SK-N-SH (cell line): Measurements from ENCODE around the gene IFNA6.

Experiments used
- CHD2 ChIP-seq: fragments of 150-350 bp; IDR thresholded peaks from 2 replicates; pipeline ENCODE4 v1.6.1; 2018; ENCODE audit warnings: low read length; ENCODE audit not compliant: partially characterized antibody
- NFIC ChIP-seq: IDR thresholded peaks from 2 replicates; pipeline ENCODE4 v1.4.0; 2012; ENCODE audit warnings: borderline replicate concordance
- NRF1 ChIP-seq: IDR thresholded peaks from 2 replicates; pipeline ENCODE4 v1.6.1; 2012; ENCODE audit warnings: low read depth, mild to moderate bottlenecking, low read length
- RAD21 ChIP-seq: IDR thresholded peaks from 2 replicates; pipeline ENCODE4 v1.6.1; 2012; ENCODE audit warnings: mild to moderate bottlenecking, low read length
- SMC3 ChIP-seq: IDR thresholded peaks from 2 replicates; pipeline ENCODE4 v1.6.1; 2012; ENCODE audit warnings: low read depth, low read length, improper control_type of control experiment
- TF ChIP-seq, protein P1 (sequence below): IDR thresholded peaks from 2 replicates; pipeline ENCODE4 v1.4.0; 2012; ENCODE audit warnings: low read depth, borderline replicate concordance
- TF ChIP-seq, protein P2 (sequence below): fragments of 200-600 bp; sonication (generic); IDR thresholded peaks from 2 replicates; pipeline ENCODE4 v1.6.1; 2017; ENCODE audit warnings: antibody characterized with exemption, mild to moderate bottlenecking, moderate library complexity

DNA sequence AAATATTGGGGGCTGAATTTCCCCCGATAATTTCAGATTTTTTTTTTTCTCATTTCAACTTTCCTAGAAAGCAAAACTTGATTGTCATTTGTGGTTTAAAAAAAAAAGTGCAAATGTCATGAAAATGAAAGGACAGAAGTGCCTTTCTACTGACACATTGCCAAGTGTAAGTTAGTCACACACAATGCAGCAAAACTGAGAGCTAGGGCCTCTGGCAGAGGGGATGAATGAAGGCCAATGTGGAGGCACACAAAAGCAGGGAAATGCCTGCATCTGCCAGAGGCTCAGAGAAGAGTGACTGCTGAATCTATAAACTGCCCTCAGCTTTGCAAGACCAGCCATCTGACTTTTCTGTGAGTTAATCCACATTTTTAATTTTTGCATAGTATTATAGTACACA is 38.8 kb downstream of the IFNA6 start:
- TF ChIP-seq NRF1, result no peak
- no peak for TF ChIP-seq SMC3
- TF ChIP-seq, protein P1, sequence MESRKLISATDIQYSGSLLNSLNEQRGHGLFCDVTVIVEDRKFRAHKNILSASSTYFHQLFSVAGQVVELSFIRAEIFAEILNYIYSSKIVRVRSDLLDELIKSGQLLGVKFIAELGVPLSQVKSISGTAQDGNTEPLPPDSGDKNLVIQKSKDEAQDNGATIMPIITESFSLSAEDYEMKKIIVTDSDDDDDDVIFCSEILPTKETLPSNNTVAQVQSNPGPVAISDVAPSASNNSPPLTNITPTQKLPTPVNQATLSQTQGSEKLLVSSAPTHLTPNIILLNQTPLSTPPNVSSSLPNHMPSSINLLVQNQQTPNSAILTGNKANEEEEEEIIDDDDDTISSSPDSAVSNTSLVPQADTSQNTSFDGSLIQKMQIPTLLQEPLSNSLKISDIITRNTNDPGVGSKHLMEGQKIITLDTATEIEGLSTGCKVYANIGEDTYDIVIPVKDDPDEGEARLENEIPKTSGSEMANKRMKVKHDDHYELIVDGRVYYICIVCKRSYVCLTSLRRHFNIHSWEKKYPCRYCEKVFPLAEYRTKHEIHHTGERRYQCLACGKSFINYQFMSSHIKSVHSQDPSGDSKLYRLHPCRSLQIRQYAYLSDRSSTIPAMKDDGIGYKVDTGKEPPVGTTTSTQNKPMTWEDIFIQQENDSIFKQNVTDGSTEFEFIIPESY, result no peak
- TF ChIP-seq, protein P2, sequence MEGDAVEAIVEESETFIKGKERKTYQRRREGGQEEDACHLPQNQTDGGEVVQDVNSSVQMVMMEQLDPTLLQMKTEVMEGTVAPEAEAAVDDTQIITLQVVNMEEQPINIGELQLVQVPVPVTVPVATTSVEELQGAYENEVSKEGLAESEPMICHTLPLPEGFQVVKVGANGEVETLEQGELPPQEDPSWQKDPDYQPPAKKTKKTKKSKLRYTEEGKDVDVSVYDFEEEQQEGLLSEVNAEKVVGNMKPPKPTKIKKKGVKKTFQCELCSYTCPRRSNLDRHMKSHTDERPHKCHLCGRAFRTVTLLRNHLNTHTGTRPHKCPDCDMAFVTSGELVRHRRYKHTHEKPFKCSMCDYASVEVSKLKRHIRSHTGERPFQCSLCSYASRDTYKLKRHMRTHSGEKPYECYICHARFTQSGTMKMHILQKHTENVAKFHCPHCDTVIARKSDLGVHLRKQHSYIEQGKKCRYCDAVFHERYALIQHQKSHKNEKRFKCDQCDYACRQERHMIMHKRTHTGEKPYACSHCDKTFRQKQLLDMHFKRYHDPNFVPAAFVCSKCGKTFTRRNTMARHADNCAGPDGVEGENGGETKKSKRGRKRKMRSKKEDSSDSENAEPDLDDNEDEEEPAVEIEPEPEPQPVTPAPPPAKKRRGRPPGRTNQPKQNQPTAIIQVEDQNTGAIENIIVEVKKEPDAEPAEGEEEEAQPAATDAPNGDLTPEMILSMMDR, result no peak
- no peak for TF ChIP-seq RAD21
- no peak for TF ChIP-seq NFIC
- TF ChIP-seq CHD2, result no peak
